ENCODE results near the gene TNFSF18. TPM values are rescaled to one million over a fixed set of nuclear protein-coding genes. Genes with fewer than 3 reads are reported as not detected.

Gene TNFSF18
- total RNA-seq, 2 donors from 2014 or later, result not detected

DNA sequence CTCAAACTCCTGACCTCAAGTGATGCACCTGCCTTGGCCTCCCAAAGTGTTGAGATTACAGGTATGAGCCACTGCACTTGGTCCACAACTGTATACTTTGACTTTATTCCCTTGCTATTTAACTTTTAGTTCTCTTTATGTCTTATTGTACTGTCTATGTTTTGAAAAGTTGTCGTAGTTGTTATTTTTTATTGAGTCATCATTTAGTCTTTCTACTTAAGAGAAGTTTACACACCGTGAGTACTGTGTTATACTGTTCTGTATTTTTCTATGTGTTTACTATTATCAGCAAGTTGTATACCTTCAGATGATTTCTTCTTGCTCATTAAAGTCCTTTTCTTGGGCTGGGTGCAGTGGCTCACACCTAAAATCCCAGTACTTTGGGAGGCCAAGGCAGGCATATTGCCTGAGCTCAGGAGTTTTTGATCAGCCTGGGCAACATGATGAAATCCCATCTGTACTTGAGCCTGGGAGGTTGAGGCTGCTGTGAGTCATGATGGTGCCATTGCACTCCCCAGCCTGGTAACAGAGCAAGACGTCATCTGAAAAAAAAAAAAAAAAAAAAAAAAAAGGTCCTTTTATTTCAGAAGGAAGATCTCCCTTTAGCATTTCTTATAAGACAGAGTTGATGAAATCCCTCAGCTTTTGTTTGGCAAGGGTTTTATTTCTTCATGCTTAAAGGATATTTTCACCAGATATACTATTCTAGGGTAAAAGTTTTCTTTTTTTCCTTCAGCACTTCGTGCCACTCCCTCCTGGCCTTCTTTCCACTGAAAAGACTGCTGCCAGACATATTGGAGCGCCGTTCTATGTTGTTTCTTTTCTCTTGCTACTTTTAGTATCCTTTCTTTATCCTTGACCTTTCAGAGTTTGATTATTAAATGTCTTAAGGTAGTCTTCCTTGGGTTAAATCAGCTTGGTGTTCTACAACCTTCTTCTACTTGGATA is 47.6 kb downstream of the TNFSF18 start:
- Histone ChIP-seq H3K27ac (no peak overlapping the region), H3K27me3 (no peaks in the 10 kb centered on the region), H3K9me3 (peaks cover 0 to 12% of the 10 kb centered on the region in 2 donors), H3K4me3 (no peak overlapping the region), H3K4me1 (no peaks in the 10 kb centered on the region), H3K36me3 (no peaks in the 10 kb centered on the region)
- no peak for DNase-seq (ENCODE audit: low spot score)
- TF ChIP-seq, protein P1, sequence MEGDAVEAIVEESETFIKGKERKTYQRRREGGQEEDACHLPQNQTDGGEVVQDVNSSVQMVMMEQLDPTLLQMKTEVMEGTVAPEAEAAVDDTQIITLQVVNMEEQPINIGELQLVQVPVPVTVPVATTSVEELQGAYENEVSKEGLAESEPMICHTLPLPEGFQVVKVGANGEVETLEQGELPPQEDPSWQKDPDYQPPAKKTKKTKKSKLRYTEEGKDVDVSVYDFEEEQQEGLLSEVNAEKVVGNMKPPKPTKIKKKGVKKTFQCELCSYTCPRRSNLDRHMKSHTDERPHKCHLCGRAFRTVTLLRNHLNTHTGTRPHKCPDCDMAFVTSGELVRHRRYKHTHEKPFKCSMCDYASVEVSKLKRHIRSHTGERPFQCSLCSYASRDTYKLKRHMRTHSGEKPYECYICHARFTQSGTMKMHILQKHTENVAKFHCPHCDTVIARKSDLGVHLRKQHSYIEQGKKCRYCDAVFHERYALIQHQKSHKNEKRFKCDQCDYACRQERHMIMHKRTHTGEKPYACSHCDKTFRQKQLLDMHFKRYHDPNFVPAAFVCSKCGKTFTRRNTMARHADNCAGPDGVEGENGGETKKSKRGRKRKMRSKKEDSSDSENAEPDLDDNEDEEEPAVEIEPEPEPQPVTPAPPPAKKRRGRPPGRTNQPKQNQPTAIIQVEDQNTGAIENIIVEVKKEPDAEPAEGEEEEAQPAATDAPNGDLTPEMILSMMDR (IDR thresholded peaks at IDR 0.05), result no peak

DNA sequence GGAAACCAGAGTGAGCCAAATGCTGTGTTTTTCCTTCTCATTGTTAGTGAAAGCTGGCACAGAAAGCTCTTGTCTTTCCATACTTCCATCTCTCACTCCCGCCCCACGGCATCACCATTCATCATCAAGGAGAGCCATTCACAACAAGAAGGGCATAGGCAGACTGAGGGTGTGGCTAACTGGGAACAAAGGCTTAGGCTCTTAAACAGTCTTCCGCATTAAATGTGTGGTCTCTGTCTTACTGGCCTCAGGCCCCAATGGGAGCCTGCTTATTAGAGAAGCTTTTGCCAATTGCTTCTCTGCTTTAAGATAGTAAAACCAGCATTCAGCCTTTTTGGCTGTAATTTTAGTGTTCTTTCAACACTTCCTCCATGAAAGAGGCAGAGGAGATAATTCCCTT is 51.4 kb downstream of the TNFSF18 start:
- no peak overlapping the region for H3K4me3 ChIP-seq
- H3K9me3 ChIP-seq, result peaks cover 0 to 12% of the 10 kb centered on the region in 2 donors
- H3K27ac ChIP-seq, result no peak overlapping the region
- DNase-seq (ENCODE audit: low spot score), result no peak
- no peaks in the 10 kb centered on the region for H3K27me3 ChIP-seq
- TF ChIP-seq, protein P1 (IDR thresholded peaks at IDR 0.05), result no peak
- no peaks in the 10 kb centered on the region for H3K4me1 ChIP-seq
- no peaks in the 10 kb centered on the region for H3K36me3 ChIP-seq

DNA sequence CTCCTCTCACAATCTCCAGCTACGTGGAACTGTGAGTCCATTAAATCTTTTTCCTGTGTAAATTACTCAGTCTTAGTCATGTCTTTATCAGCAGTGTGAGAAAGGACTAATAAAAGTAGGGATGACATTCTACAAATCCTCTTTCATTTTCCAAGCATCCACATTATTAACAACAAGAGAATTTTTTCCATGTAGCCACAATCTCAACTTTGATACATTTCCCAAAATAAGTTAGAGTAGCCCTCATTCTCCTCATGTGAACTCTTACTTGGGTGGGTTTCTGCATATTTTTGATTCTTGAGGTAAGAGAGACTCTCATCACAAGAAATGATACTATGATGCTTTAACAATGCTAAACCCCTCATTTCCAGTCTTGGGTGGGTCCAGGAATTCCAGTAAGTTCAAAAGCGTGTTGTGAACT is 52.8 kb downstream of the TNFSF18 start:
- no peak for DNase-seq (ENCODE audit: low spot score)
- TF ChIP-seq, protein P1 (IDR thresholded peaks at IDR 0.05), result no peak
- Histone ChIP-seq H3K9me3 (peaks cover 0 to 12% of the 10 kb centered on the region in 2 donors), H3K36me3 (no peaks in the 10 kb centered on the region), H3K27ac (no peak overlapping the region), H3K4me3 (no peak overlapping the region), H3K27me3 (no peaks in the 10 kb centered on the region), H3K4me1 (no peaks in the 10 kb centered on the region)

DNA sequence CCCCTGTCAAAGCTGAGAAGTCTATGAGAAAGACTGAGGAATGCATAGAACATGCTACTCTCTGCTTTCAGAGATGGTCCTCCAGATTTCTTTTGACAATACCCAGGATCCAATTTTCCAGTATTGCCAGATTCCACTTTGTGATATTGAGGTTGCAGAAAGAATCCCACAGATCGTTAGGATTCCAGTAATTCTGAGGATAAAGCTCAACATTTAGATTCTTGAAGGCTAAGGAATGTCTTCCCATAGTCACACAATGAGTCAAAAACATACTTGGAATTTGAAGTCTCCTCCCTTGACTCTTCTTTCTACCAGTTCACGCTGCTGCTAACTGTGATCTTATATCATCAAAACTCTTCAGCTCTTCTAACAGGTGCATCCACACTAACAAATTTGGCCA is 57.1 kb downstream of the TNFSF18 start:
- H3K27ac ChIP-seq, result no peak overlapping the region
- H3K36me3 ChIP-seq, result no peaks in the 10 kb centered on the region
- no peak for DNase-seq (ENCODE audit: low spot score)
- no peaks in the 10 kb centered on the region for H3K9me3 ChIP-seq
- H3K4me3 ChIP-seq, result no peak overlapping the region
- no peaks in the 10 kb centered on the region for H3K27me3 ChIP-seq
- TF ChIP-seq, protein P1 (IDR thresholded peaks at IDR 0.05), result no peak
- no peaks in the 10 kb centered on the region for H3K4me1 ChIP-seq

DNA sequence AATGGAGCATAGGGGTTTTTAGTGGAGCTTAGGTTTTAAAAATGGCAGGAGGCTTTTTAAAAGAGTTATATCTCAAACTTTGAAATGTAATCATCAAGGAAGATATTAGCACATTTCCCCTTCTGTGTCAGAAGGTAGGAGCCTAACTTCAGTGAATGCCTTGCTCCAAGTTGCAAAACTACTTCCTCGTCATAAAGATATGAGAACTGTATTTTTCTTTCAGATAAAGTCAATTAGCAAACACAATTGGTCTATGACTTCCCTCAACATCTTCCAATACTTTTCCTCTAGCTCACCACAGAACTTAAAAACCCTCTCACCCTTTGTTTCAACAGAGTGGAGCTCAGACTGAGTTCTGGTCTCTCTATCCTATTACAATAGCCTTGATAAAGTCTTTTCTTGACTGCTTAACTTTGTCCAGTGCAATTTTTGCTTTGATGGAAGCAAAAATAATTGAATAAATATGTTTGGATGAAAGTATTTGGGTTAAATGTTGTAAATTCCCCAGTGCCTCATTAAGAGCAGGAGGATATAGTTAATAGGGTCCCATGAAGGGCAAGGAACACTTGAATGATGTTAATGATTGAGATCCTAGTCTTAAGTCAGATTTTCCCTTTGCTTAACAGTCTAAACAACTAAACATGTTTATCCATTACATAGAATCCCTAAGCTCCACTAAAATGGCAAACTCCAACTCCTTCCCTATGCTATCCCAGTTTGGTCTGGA is 58.9 kb downstream of the TNFSF18 start:
- TF ChIP-seq, protein P1 (IDR thresholded peaks at IDR 0.05), result no peak
- Histone ChIP-seq H3K9me3 (no peaks in the 10 kb centered on the region), H3K27ac (no peak overlapping the region), H3K36me3 (no peaks in the 10 kb centered on the region), H3K27me3 (no peaks in the 10 kb centered on the region), H3K4me1 (no peaks in the 10 kb centered on the region), H3K4me3 (no peak overlapping the region)
- no peak for DNase-seq (ENCODE audit: low spot score)
